ENCODE results near the gene SNRNP35. TPM values are rescaled to one million over a fixed set of nuclear protein-coding genes. Genes with fewer than 3 reads are reported as not detected.

The SNRNP35 gene
- total and polyA plus RNA-seq, 5 donors: 19.2 to 48.1 (median 26.4) TPM

DNA sequence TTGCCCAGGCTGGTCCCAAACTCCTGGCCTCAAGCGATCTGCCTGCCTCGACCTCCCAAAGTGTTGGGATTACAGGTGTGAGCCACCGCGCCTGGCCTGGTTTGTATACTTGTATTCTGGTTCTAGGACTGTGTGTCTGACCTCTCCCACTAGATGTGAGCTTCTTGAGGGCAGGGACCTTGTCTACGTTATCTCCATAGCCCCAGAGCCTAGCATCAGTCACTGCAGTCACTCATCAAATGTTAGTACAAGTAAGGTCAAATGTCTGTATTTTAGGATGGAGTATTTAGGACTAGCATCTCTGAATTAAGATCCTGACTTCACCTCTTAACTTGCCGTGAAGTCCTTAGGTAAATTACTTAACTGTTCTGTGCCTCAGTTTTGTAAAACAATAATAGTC, 24.3 kb upstream of the SNRNP35 start:
- no peaks in the 10 kb centered on the region for H3K27me3 ChIP-seq (ENCODE audit: control insufficient read depth, insufficient read depth)
- intact Hi-C loops (cut with DNase I): no loop called here
- WGBS: 93% methylated on average over 6 of the region's 6 CpGs
- no peak for ATAC-seq
- no peak overlapping the region for H3K4me3 ChIP-seq (ENCODE audit: low read length)
- no peak overlapping the region for H3K27ac ChIP-seq (ENCODE audit: low read length)
- no peaks in the 10 kb centered on the region for H3K9me3 ChIP-seq (ENCODE audit: control insufficient read depth, low read length)
- peaks cover 6% of the 10 kb centered on the region for H3K4me1 ChIP-seq (ENCODE audit: control insufficient read depth, insufficient read depth, low read length)
- no peak for DNase-seq

DNA sequence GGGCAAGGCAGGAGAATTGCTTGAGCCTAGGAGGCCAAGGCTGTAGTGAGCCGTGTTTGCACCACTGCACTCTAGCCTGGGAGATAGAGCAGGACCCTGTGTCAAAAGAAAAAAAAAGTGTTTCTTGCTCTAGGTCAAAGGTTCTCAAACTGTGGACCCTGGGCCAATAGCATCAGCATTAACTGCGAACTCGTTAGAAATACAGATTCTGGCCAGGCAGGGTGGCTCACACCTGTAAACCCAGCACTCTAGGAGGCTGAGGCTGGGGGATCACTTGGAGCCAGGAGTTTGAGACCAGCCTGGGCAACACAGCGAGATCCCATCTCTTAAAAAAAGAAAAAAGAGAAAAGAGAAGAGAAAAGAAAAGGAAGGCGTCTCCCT, 22.3 kb upstream of the SNRNP35 start:
- Histone ChIP-seq H3K4me1 (ENCODE audit: control insufficient read depth, insufficient read depth, low read length) (peaks cover 6% of the 10 kb centered on the region), H3K9me3 (ENCODE audit: control insufficient read depth, low read length) (no peaks in the 10 kb centered on the region), H3K27ac (ENCODE audit: low read length) (no peak overlapping the region), H3K27me3 (ENCODE audit: control insufficient read depth, insufficient read depth) (no peaks in the 10 kb centered on the region), H3K4me3 (ENCODE audit: low read length) (peak overlapping the region; percentile 80)
- WGBS: 44% methylated on average over 5 of the region's 5 CpGs
- ATAC-seq (no peak), DNase-seq (no peak)
- intact Hi-C loops (cut with DNase I): no loop called here

DNA sequence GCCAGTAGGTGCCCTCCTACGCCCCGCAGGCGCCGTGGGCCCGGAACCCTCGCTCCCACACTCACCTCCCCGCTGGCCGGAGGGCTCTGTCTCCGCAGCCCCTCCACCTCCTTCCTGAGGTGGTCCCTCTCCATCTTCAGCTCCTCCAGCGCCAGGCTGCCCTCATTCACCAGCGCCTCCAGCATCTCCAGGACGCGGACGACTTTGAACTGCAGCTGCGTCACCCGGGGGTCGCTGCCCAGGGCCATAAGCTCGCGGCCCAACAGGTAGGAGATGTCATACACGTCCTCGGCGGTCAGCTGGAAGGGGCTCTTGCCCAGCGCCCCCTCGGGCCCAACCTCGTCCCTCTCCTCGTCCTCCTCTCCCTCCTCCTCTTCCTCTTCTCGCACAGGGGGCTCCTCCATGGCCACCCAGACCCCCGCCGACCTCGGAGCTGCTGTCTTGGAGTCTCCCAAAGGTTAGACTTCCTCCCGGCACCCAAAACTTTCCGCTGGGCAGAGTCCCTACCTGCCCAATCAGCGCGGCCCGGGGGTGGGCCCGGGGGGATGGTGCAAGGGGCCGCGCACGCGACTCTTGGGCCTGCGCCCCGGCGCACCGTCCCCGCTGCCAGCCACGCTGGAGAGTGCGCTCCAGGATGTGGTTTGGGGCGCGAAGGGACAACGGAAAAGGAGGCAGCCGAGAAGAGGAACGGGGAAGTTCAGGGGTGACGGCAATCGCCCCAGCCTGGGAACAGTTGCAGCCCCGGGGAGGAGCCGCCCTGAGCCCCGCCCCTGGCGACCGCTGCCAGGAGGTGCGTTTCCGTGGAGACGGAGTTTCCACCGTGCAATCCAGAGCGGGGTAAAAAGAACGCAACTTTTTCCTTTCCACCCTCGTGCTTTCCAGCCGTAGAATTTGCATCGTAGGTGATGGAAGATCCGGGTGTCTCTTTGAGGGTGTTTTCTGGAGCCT, 21.6 kb upstream of the SNRNP35 start, which contains the start of gene RILPL2:
Gene RILPL2, minus strand, starts transcription at position 668 of the 948 bp plus-strand sequence. Its CDS starts 264 bp downstream, at position 404.
- Histone ChIP-seq H3K27me3 (ENCODE audit: control insufficient read depth, insufficient read depth) (no peaks in the 10 kb centered on the region), H3K4me1 (ENCODE audit: control insufficient read depth, insufficient read depth, low read length) (peaks cover 6% of the 10 kb centered on the region), H3K27ac (ENCODE audit: low read length) (peak within 1 kb of the TSS; percentile 30), H3K9me3 (ENCODE audit: control insufficient read depth, low read length) (no peaks in the 10 kb centered on the region), H3K4me3 (ENCODE audit: low read length) (peak within 1 kb of the TSS; percentile 80)
- WGBS: under 1% methylated on average over 69 of the region's 69 CpGs
- ATAC-seq (peak; percentile 96 to 97), DNase-seq (peak; percentile 90 to 96 (median 96))
- intact Hi-C loops (cut with DNase I): no loop called here

DNA sequence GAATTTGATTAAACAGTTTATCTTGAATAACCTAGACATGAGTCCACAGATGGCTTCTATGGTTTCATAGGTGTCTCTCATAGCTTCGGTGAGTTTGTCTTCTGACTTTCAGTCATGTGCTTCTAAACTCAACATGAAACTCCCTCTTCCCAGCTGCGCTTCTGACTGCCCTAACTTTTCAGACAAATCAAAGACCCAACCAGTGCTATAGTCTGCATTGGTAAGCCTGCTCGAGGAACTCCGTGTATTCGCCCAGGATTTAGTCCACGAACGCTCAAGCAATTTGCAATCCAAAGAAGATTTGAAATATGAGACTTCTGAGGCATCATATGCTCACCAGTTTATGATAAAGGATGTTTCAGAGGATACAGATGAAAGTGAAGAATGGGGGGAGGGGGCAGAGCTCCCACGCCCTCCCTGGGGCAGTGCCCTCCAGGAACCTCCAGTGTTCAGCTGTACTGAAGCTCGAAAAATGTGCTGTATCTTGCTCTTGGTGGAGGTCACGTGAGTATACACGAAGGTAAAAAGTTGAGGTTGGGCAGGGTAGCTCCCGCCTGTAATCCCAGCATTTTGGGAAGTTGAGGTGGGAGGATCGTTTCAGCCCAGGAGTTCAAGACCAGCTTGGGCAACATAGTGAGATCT, 16.3 kb upstream of the SNRNP35 start:
- intact Hi-C loops (cut with DNase I): no loop called here
- DNase-seq (no peak), ATAC-seq (no peak)
- H3K9me3 ChIP-seq (ENCODE audit: control insufficient read depth, low read length): no peaks in the 10 kb centered on the region
- WGBS: 88% methylated on average over 13 of the region's 13 CpGs
- no peaks in the 10 kb centered on the region for H3K27me3 ChIP-seq (ENCODE audit: control insufficient read depth, insufficient read depth)
- peaks cover 2% of the 10 kb centered on the region for H3K4me1 ChIP-seq (ENCODE audit: control insufficient read depth, insufficient read depth, low read length)
- no peak overlapping the region for H3K4me3 ChIP-seq (ENCODE audit: low read length)
- no peak overlapping the region for H3K27ac ChIP-seq (ENCODE audit: low read length)

GRCh38 chr12:123442774-123443173, 15.2 kb upstream of the SNRNP35 start:
- 86% methylated on average over 4 of the region's 4 CpGs for WGBS
- intact Hi-C loops (cut with DNase I): no loop called here
- no peak for ATAC-seq

DNA sequence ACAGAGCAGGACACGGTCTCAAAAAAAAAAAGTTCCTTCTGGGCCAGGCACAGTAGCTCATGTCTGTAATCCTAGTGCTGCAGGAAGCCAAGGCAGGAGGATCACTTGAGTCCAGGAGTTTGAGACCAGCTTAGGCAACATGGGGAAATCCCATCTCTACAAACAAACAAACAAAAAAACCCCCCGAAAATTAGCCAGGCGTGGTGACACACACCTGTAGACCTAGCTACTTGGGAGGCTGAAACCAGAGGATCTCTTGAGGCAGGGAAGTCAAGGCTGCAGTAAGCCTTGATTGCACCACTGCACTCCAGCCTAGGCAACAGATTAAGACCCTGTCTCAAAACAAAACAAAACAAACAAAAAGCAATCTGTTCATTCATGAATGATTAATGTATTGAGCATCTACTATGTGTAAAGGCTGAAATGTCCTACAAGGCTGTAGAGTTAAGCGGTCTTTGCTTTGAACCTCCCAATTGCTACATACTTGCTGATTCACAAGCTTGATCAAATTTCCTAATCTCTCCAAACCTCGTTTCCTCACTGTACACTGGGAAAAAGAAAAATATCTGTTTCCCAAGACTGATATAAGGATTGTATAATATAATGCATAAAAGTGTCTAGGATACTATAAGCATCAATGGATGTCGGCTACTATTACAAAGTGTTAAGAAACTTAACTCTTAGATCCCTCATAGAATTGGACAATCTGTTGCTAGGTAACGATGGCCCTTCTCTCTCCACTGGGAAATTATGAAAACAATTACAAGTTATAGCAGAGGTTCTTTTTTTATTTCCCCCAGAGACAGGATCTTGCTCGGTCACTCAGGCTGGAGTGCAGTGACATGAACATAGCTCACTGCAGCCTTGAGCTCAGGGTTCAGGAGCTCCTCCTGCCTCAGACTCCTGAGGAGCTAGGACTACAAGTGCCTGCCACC, 13.6 kb upstream of the SNRNP35 start:
- Histone ChIP-seq H3K4me1 (ENCODE audit: control insufficient read depth, insufficient read depth, low read length) (peaks cover 2% of the 10 kb centered on the region), H3K27me3 (ENCODE audit: control insufficient read depth, insufficient read depth) (no peaks in the 10 kb centered on the region), H3K4me3 (ENCODE audit: low read length) (no peak overlapping the region), H3K27ac (ENCODE audit: low read length) (peak overlapping the region; percentile 52), H3K9me3 (ENCODE audit: control insufficient read depth, low read length) (no peaks in the 10 kb centered on the region)
- WGBS: 64% methylated on average over 8 of the region's 8 CpGs
- DNase-seq (no peak), ATAC-seq (peak in 1 of 2 donors; percentile 9)
- intact Hi-C loops (cut with DNase I): no loop called here

More at GRCh38 chr12:123442774-123443173, 15.2 kb upstream of the SNRNP35 start:
- no peak for DNase-seq
- Histone ChIP-seq H3K4me1 (ENCODE audit: control insufficient read depth, insufficient read depth, low read length) (peaks cover 2% of the 10 kb centered on the region), H3K4me3 (ENCODE audit: low read length) (no peak overlapping the region), H3K27me3 (ENCODE audit: control insufficient read depth, insufficient read depth) (no peaks in the 10 kb centered on the region), H3K9me3 (ENCODE audit: control insufficient read depth, low read length) (no peaks in the 10 kb centered on the region), H3K27ac (ENCODE audit: low read length) (no peak overlapping the region)

DNA sequence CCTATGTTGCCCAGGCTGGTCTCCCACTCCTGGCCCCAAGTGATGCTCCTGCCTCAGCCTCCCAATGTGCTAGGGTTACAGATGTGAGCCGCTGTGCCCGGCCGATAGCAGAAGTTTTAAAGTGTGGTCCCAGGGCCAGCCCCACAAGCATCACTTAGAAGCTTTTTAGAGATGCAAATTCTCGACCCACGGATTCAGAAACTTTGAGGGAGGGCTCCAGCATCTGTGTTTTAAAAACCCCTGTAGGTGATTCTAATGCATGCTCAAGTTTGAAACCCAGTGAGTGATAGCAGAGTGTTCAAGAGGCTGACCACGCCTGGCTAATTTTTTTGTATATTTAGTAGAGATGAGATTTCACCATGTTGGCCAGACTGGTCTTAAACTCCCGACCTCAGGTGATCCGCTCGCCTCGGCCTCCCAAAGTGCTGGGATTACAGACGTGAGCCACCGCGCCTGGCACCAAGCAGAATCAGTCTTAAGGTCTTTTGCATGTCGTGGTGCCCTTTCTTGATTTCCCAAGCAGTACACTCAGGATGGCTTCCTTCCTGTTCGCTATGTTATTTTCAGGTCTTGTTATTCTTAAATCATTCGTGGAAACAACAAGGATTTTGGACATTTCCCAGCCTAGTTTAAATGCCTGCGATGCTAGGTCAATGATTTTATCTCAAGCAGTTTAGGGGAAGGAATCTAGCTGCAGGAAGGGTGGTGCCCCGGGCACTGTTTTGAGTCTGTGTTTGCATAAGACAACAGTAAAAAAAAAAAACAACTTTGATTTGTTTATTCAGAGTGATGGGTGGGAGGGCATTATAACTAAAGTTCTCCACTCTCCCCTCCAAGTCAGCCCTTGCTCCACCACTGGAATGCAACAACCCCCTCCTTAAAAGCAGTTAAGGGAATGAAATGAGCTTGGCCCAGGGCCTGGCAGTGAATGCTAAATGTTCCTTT, 12.3 kb upstream of the SNRNP35 start:
- Histone ChIP-seq H3K4me3 (ENCODE audit: low read length) (no peak overlapping the region), H3K27me3 (ENCODE audit: control insufficient read depth, insufficient read depth) (no peaks in the 10 kb centered on the region), H3K27ac (ENCODE audit: low read length) (peak overlapping the region; percentile 88), H3K4me1 (ENCODE audit: control insufficient read depth, insufficient read depth, low read length) (peaks cover 2% of the 10 kb centered on the region), H3K9me3 (ENCODE audit: control insufficient read depth, low read length) (no peaks in the 10 kb centered on the region)
- DNase-seq (peak; percentile 63 to 81 (median 73)), ATAC-seq (peak; percentile 85 to 93)
- intact Hi-C loops (cut with DNase I): no loop called here
- 40% methylated on average over 18 of the region's 18 CpGs for WGBS

GRCh38 chr12:123446333-123446713, 11.6 kb upstream of the SNRNP35 start:
- peak overlapping the region; percentile 90 for H3K27ac ChIP-seq (ENCODE audit: low read length)
- peaks cover 2% of the 10 kb centered on the region for H3K4me1 ChIP-seq (ENCODE audit: control insufficient read depth, insufficient read depth, low read length)
- ATAC-seq (no peak), DNase-seq (no peak)
- intact Hi-C loops (cut with DNase I): no loop called here
- no peaks in the 10 kb centered on the region for H3K9me3 ChIP-seq (ENCODE audit: control insufficient read depth, low read length)
- WGBS: 47% methylated on average over 4 of the region's 4 CpGs
- H3K27me3 ChIP-seq (ENCODE audit: control insufficient read depth, insufficient read depth): no peaks in the 10 kb centered on the region
- H3K4me3 ChIP-seq (ENCODE audit: low read length): no peak overlapping the region

DNA sequence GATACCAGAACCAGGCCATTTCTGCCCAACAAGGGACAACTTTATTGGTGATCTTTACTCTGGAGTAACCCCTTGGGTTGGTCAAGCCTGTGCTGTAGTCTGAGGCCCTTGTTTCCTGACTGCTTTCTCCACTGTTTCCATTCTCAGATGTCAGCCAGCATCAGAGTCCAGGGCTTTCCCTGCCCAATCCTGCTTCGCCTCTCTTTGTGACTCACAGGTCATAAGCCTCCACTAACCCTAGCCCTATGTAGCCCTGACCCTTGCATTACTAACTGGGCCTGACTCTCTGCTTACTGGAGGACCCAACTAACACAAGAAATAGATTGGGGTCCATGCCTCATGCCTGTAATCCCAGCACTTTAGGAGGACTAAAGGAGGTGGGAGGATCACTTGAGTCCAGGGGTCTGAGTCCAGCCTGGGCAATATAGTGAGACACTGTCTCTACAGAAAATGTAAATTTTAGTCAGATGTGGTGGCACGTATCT, 8.6 kb upstream of the SNRNP35 start:
- ATAC-seq (peak in 1 of 2 donors; percentile 8), DNase-seq (no peak)
- H3K27ac ChIP-seq (ENCODE audit: low read length): no peak overlapping the region
- no peak overlapping the region for H3K4me3 ChIP-seq (ENCODE audit: low read length)
- intact Hi-C loops (cut with DNase I): no loop called here
- peaks cover 2% of the 10 kb centered on the region for H3K4me1 ChIP-seq (ENCODE audit: control insufficient read depth, insufficient read depth, low read length)
- no peaks in the 10 kb centered on the region for H3K9me3 ChIP-seq (ENCODE audit: control insufficient read depth, low read length)
- WGBS: 87% methylated on average over 2 of the region's 2 CpGs
- no peaks in the 10 kb centered on the region for H3K27me3 ChIP-seq (ENCODE audit: control insufficient read depth, insufficient read depth)

- Histone ChIP-seq H3K9me3 (ENCODE audit: control insufficient read depth, low read length) (no peaks in the 10 kb centered on the region), H3K4me1 (ENCODE audit: control insufficient read depth, insufficient read depth, low read length) (peaks cover 2% of the 10 kb centered on the region), H3K27ac (ENCODE audit: low read length) (no peak overlapping the region), H3K4me3 (ENCODE audit: low read length) (no peak overlapping the region), H3K27me3 (ENCODE audit: control insufficient read depth, insufficient read depth) (no peaks in the 10 kb centered on the region)
- ATAC-seq (no peak), DNase-seq (no peak)
- WGBS: 77% methylated on average over 4 of the region's 4 CpGs
- intact Hi-C loops (cut with DNase I): no loop called here
Observed at GRCh38 chr12:123449856-123450255, 8.1 kb upstream of the SNRNP35 start.

Data from right cardiac atrium (tissue), 5 donors.